H9 (cell line): ENCODE measurements around the gene ANKZF1. TPM values are rescaled to one million over a fixed set of nuclear protein-coding genes. Genes with fewer than 3 reads are reported as not detected.
A peak's percentile ranks its signal among the peaks of the same experiment; 100 is the strongest.

Experiments
- DNase-seq: peaks from one replicate; pipeline ENCODE4 v3.0.0-alpha.2; 2017
- H2AFZ ChIP-seq: one replicate; pipeline ENCODE4 v1.6.1; 2013; ENCODE audit warnings: mild to moderate bottlenecking, low read length, control low read depth, moderate library complexity
- H2AK5ac ChIP-seq: 2 replicates; pipeline ENCODE4 v1.6.1; 2013; ENCODE audit warnings: low read length, control low read depth, mixed read lengths; ENCODE audit not compliant: insufficient read length
- H2BK120ac ChIP-seq: one replicate; pipeline ENCODE4 v1.6.1; 2013; ENCODE audit warnings: low read depth, mild to moderate bottlenecking, low read length, control low read depth, inconsistent platforms; ENCODE audit not compliant: poor library complexity, severe bottlenecking
- H2BK12ac ChIP-seq: 2 replicates; pipeline ENCODE4 v1.6.1; 2013; ENCODE audit warnings: low read length, control low read depth, mixed read lengths, low read depth; ENCODE audit not compliant: insufficient read length
- H2BK15ac ChIP-seq: 2 replicates; pipeline ENCODE4 v1.6.1; 2013; ENCODE audit warnings: low read depth, low read length, control low read depth
- H2BK20ac ChIP-seq: one replicate; pipeline ENCODE4 v1.6.1; 2013; ENCODE audit warnings: low read depth, mild to moderate bottlenecking, low read length, control low read depth, inconsistent platforms; ENCODE audit not compliant: poor library complexity, severe bottlenecking
- H2BK5ac ChIP-seq: 2 replicates; pipeline ENCODE4 v1.6.1; 2013; ENCODE audit warnings: low read length, control low read depth, mixed read lengths; ENCODE audit not compliant: insufficient read length
- H3K14ac ChIP-seq: 2 replicates; pipeline ENCODE4 v1.6.1; 2013; ENCODE audit warnings: low read length, control low read depth; ENCODE audit not compliant: insufficient read depth
- H3K18ac ChIP-seq: 2 replicates; pipeline ENCODE4 v1.6.1; 2013; ENCODE audit warnings: low read depth, mild to moderate bottlenecking, mixed read lengths, low read length, control low read depth; ENCODE audit not compliant: insufficient read length
- H3K23ac ChIP-seq: 2 replicates; pipeline ENCODE4 v1.6.1; 2013; ENCODE audit warnings: low read length, control low read depth, mixed read lengths, low read depth; ENCODE audit not compliant: insufficient read length
- H3K23me2 ChIP-seq: 2 replicates; pipeline ENCODE4 v1.6.1; 2013; ENCODE audit warnings: low read depth, mild to moderate bottlenecking, mixed read lengths, low read length, control low read depth; ENCODE audit not compliant: insufficient read length, poor library complexity, severe bottlenecking
- H3K27ac ChIP-seq: 2 replicates; pipeline ENCODE4 v1.5.1; 2013; ENCODE audit warnings: low read length, control low read depth, mixed read lengths, low read depth; ENCODE audit not compliant: insufficient read length
- H3K27me3 ChIP-seq: 2 replicates; pipeline ENCODE4 v1.6.1; 2013; ENCODE audit warnings: low read length, control low read depth, inconsistent platforms; ENCODE audit not compliant: insufficient read depth
- H3K4ac ChIP-seq: 2 replicates; pipeline ENCODE4 v1.6.1; 2013; ENCODE audit warnings: low read depth, mild to moderate bottlenecking, control low read depth, inconsistent platforms, low read length, moderate library complexity
- H3K4me1 ChIP-seq: 2 replicates; pipeline ENCODE4 v1.6.1; 2013; ENCODE audit warnings: low read length, control low read depth, inconsistent platforms; ENCODE audit not compliant: insufficient read depth
- H3K4me2 ChIP-seq: 2 replicates; pipeline ENCODE4 v1.6.1; 2013; ENCODE audit warnings: low read length, control low read depth, mixed read lengths; ENCODE audit not compliant: insufficient read length, insufficient read depth
- H3K56ac ChIP-seq: 2 replicates; pipeline ENCODE4 v1.6.1; 2013; ENCODE audit warnings: low read depth, mild to moderate bottlenecking, mixed read lengths, low read length, control low read depth; ENCODE audit not compliant: insufficient read length
- H3K79me1 ChIP-seq: 2 replicates; pipeline ENCODE4 v1.6.1; 2013; ENCODE audit warnings: low read depth, mild to moderate bottlenecking, moderate library complexity, low read length, control low read depth, inconsistent platforms; ENCODE audit not compliant: insufficient read depth, poor library complexity, severe bottlenecking
- H3K79me2 ChIP-seq: 2 replicates; pipeline ENCODE4 v1.6.1; 2013; ENCODE audit warnings: low read length, control low read depth, inconsistent platforms; ENCODE audit not compliant: insufficient read depth
- H3K9ac ChIP-seq: 2 replicates; pipeline ENCODE4 v1.6.1; 2013; ENCODE audit warnings: low read length, control low read depth, mixed read lengths; ENCODE audit not compliant: insufficient read length; ENCODE audit errors: extremely low read depth
- H3K9me3 ChIP-seq: one replicate; pipeline ENCODE4 v1.6.1; 2013; ENCODE audit warnings: low read depth, low read length, inconsistent platforms; ENCODE audit not compliant: control insufficient read depth
- H3T11ph ChIP-seq: one replicate; pipeline ENCODE4 v1.6.1; 2013; ENCODE audit warnings: mild to moderate bottlenecking, low read length, control low read depth, inconsistent platforms
- H4K20me1 ChIP-seq: one replicate; pipeline ENCODE4 v1.6.1; 2013; ENCODE audit not compliant: control insufficient read depth, insufficient read length, insufficient read depth
- H4K5ac ChIP-seq: 2 replicates; pipeline ENCODE4 v1.6.1; 2013; ENCODE audit warnings: low read depth, mild to moderate bottlenecking, mixed read lengths, low read length, control low read depth; ENCODE audit not compliant: insufficient read length
- H4K8ac ChIP-seq: replicated peaks from 2 replicates; pipeline ENCODE4 v1.6.1; 2013; ENCODE audit warnings: low read length, control low read depth, mixed read lengths, low read depth; ENCODE audit not compliant: insufficient read length
- H4K91ac ChIP-seq: 2 replicates; pipeline ENCODE4 v1.6.1; 2013; ENCODE audit warnings: low read depth, mild to moderate bottlenecking, moderate library complexity, mixed read lengths, low read length, control low read depth; ENCODE audit not compliant: insufficient read length
- H3K27ac Mint-ChIP-seq, 3 experiments: 2 replicates in 2 of 3; 3 replicates in 1 of 3; pipeline ENCODE4 v1.8.0; 2020 to 2021; ENCODE audit warnings: mixed read lengths in 3 of 3, mild to moderate bottlenecking in 1 of 3, moderate library complexity in 1 of 3
- H3K27me3 Mint-ChIP-seq: 2 replicates; pipeline ENCODE4 v1.8.0; 2021; ENCODE audit warnings: low read depth, mild to moderate bottlenecking, moderate library complexity, mixed read lengths
- H3K36me3 Mint-ChIP-seq, 3 experiments: 2 replicates in 2 of 3; 3 replicates in 1 of 3; pipeline ENCODE4 v1.8.0; 2020 to 2021; ENCODE audit warnings: low read depth in 3 of 3, mixed read lengths in 3 of 3; ENCODE audit not compliant: insufficient read depth in 1 of 3
- H3K4me1 Mint-ChIP-seq, 2 experiments: 2 replicates each; pipeline ENCODE4 v1.8.0; 2020; ENCODE audit warnings: mixed read lengths in 2 of 2
- H3K4me3 Mint-ChIP-seq, 2 experiments: 2 replicates in 1 of 2; 3 replicates in 1 of 2; pipeline ENCODE4 v1.8.0; 2020 to 2021; ENCODE audit warnings: mild to moderate bottlenecking in 2 of 2, mixed read lengths in 2 of 2, moderate library complexity in 1 of 2
- H3K9me3 Mint-ChIP-seq, 2 experiments: 2 replicates in 1 of 2; 3 replicates in 1 of 2; pipeline ENCODE4 v1.8.0; 2020; ENCODE audit warnings: mild to moderate bottlenecking in 2 of 2, mixed read lengths in 2 of 2, moderate library complexity in 1 of 2
- WGBS: extraction: QIAGEN DNeasy Blood & Tissue Kit; methylation state at CpG from one replicate; pipeline ENCODE4 v1.1.7; 2013; ENCODE audit warnings: missing lambda C conversion rate, low lambda C conversion rate, mixed read lengths; ENCODE audit not compliant: insufficient read length; ENCODE audit errors: extremely low coverage; 5-methylcytosine and 5-hydroxymethylcytosine counted together
- total RNA-seq: library from RNA; stranded (reverse); gene quantifications from 2 replicates; pipeline ENCODE4 v1.2.1, GENCODE V29; 2021
- TF ChIP-seq, protein P1 (sequence below): fragments of 200-600 bp; sonication (generic); conservative IDR thresholded peaks from 3 replicates; pipeline ENCODE4 v1.8.0; 2021; ENCODE audit warnings: antibody characterized with exemption, mild to moderate bottlenecking

ANKZF1 gene
- total RNA-seq, 1 experiment from 2014 or later = 55.4 TPM

DNA sequence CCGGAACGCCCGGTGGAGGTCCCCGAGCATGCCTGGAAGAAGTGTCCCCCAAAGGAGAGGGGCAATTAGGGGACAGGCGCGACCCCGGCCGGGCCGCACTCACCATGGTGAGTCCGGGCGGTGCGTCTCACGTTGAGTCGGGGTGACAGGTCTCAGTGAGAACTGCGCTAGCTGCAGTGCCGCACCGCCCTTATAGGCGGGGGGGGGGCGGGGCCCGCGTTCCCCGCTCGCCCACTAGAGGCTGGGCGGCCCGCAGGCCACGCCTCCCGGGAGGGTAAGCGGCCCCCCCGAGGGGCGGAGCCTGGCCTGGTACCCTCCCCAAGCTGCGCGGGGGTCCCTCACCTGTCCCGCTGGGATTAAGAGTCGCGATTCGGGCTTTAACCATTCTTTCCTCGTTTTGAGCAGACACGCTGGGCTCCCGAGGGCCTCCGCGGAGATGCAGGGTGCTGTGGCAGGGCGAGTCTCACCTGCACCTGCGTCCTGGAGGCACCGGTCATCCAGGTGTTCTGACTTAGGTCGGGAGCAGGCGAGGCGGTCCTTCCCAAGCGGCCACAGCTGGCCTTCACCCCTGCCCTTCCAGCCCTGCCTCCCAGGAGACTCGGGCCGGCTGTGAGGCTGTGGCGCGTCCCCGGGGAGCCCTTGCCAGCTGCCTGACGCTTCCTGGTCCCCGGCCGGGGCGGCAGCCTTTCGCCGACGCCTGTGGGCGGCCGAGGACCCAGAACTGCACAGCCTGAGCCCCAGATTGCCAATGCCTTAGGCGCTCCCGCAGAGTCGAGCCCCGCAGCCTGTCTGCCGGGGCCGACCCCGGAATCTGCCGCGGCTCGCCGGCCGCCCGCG is 24.4 kb downstream of the ANKZF1 start, which contains the start of gene TUBA4A:
Gene TUBA4A (minus strand): TSS at position 166 of the 837 bp plus-strand sequence. CDS start 60 bp downstream, at position 106.
- peaks cover 77% of the 10 kb centered on the region for H3K27me3 Mint-ChIP-seq
- H2BK5ac ChIP-seq = no peak within 1 kb of the TSS
- H2BK120ac ChIP-seq = no peak within 1 kb of the TSS
- no peak within 1 kb of the TSS for H2AFZ ChIP-seq
- 0 out of 2 replicates have a peak within 1 kb of the TSS, but pooled peaks have one; percentile 42 for H3K14ac ChIP-seq
- H3K27ac Mint-ChIP-seq = no peak within 1 kb of the TSS
- peaks cover 3% of the 10 kb centered on the region; the same call in 1 of the 2 replicates for H3K4me1 ChIP-seq
- peaks cover 0 to 2% of the 10 kb centered on the region in 2 experiments; a peak in 3 of 5 replicates for H3K9me3 Mint-ChIP-seq
- peaks cover 9 to 18% (median 11%) of the 10 kb centered on the region in 3 experiments; a peak in 5 of 7 replicates for H3K36me3 Mint-ChIP-seq
- peaks cover 26 to 32% of the 10 kb centered on the region in 2 experiments for H3K4me1 Mint-ChIP-seq
- no peak within 1 kb of the TSS for H2BK20ac ChIP-seq
- no peaks in the 10 kb centered on the region for H3K79me1 ChIP-seq
- no peak within 1 kb of the TSS for H2AK5ac ChIP-seq
- peak within 1 kb of the TSS; percentile 39 for H3K18ac ChIP-seq
- H2BK15ac ChIP-seq = no peak within 1 kb of the TSS
- H3T11ph ChIP-seq = no peak within 1 kb of the TSS
- H3K4ac ChIP-seq = no peak within 1 kb of the TSS
- H4K20me1 ChIP-seq = no peaks in the 10 kb centered on the region
- WGBS = no CpG with 5 or more reads among the region's 76 CpGs
- no peak within 1 kb of the TSS for H3K9ac ChIP-seq
- DNase-seq = peak; percentile 91
- no peaks in the 10 kb centered on the region for H3K9me3 ChIP-seq
- no peaks in the 10 kb centered on the region for H3K79me2 ChIP-seq
- no peak within 1 kb of the TSS for H4K8ac ChIP-seq
- H3K23me2 ChIP-seq = peaks cover 22% of the 10 kb centered on the region
- peaks cover 21% of the 10 kb centered on the region for H3K27me3 ChIP-seq
- no peak within 1 kb of the TSS for H3K56ac ChIP-seq
- no peak within 1 kb of the TSS for H2BK12ac ChIP-seq
- H3K27ac ChIP-seq = no peak within 1 kb of the TSS
- H4K5ac ChIP-seq = no peak within 1 kb of the TSS
- H4K91ac ChIP-seq = no peak within 1 kb of the TSS
- TF ChIP-seq, protein P1, sequence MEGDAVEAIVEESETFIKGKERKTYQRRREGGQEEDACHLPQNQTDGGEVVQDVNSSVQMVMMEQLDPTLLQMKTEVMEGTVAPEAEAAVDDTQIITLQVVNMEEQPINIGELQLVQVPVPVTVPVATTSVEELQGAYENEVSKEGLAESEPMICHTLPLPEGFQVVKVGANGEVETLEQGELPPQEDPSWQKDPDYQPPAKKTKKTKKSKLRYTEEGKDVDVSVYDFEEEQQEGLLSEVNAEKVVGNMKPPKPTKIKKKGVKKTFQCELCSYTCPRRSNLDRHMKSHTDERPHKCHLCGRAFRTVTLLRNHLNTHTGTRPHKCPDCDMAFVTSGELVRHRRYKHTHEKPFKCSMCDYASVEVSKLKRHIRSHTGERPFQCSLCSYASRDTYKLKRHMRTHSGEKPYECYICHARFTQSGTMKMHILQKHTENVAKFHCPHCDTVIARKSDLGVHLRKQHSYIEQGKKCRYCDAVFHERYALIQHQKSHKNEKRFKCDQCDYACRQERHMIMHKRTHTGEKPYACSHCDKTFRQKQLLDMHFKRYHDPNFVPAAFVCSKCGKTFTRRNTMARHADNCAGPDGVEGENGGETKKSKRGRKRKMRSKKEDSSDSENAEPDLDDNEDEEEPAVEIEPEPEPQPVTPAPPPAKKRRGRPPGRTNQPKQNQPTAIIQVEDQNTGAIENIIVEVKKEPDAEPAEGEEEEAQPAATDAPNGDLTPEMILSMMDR = 0 out of 3 replicates have a peak, but pooled peaks have one; percentile 12
- H3K4me2 ChIP-seq = peak within 1 kb of the TSS; percentile 72
- no peak within 1 kb of the TSS for H3K23ac ChIP-seq
- H3K4me3 Mint-ChIP-seq = peak within 1 kb of the TSS; percentile 69 to 88
